Prostate gland (tissue), 2 donors: Measurements from ENCODE around the gene FAM171A2. TPM values are rescaled to one million over a fixed set of nuclear protein-coding genes. Genes with fewer than 3 reads are reported as not detected.

Source experiments
- DNase-seq: peaks from one replicate; pipeline ENCODE4 v3.0.0-alpha.2; 2019; ENCODE audit warnings: low spot score
- H3K27ac ChIP-seq, 2 donors: fragments of 200-600 bp; sonication (generic); 2 replicates each; pipeline ENCODE4 v1.5.1; 2017 to 2019
- H3K27me3 ChIP-seq: fragments of 200-600 bp; sonication (generic); replicated peaks from 2 replicates; pipeline ENCODE4 v1.5.1; 2019; ENCODE audit not compliant: insufficient read depth
- H3K36me3 ChIP-seq, 2 donors: fragments of 200-600 bp; sonication (generic); 1 replicate in 1 of 2; 2 replicates in 1 of 2; pipeline versions ENCODE4 v1.5.1 to v1.8.1; 2017 to 2019
- H3K4me1 ChIP-seq: fragments of 200-600 bp; sonication (generic); replicated peaks from 2 replicates; pipeline ENCODE4 v1.5.1; 2019
- H3K4me3 ChIP-seq, 2 donors: fragments of 200-600 bp; sonication (generic); 2 replicates each; pipeline ENCODE4 v1.5.1; 2017 to 2019
- H3K9me3 ChIP-seq: fragments of 200-600 bp; sonication (generic); 2 replicates; pipeline ENCODE4 v1.5.1; 2017
- POLR2A ChIP-seq: fragments of 450-650 bp; IDR thresholded peaks from one replicate; pipeline ENCODE4 v1.6.1; 2016; ENCODE audit warnings: antibody characterized with exemption, mild to moderate bottlenecking
- POLR2AphosphoS5 ChIP-seq: sonication (generic); formaldehyde crosslinking; IDR thresholded peaks from one replicate; pipeline ENCODE4 v1.6.1; 2017; ENCODE audit warnings: antibody characterized with exemption
- WGBS: methylation state at CpG from one replicate; pipeline ENCODE4 v1.1.5; 2018; 5-methylcytosine and 5-hydroxymethylcytosine counted together
- intact Hi-C: fragments of 100-400 bp; cut with DNase I; formaldehyde crosslinking; loops from one replicate; pipeline ENCODE4 v1.14.2; 2022
- total RNA-seq, 2 donors: library from RNA; depleted of rRNA; stranded (reverse); fragments of >200 nt; gene quantifications; one replicate each; pipeline ENCODE4 v1.1.0, GENCODE V29; 2016
- TF ChIP-seq, protein P1 (sequence below), 4 experiments: fragments of 200-600 bp in 2 of 4; fragments of 450-650 bp in 2 of 4; sonication (generic) in 2 of 4; IDR thresholded peaks; 1 replicate in 3 of 4; 2 replicates in 1 of 4; pipeline ENCODE4 v1.5.1; 2016 to 2019; ENCODE audit warnings: antibody characterized with exemption in 4 of 4, mild to moderate bottlenecking in 2 of 4, moderate library complexity in 2 of 4

The FAM171A2 gene
- total RNA-seq, 2 donors from 2014 or later, result 1.8 to 6.1 TPM

DNA sequence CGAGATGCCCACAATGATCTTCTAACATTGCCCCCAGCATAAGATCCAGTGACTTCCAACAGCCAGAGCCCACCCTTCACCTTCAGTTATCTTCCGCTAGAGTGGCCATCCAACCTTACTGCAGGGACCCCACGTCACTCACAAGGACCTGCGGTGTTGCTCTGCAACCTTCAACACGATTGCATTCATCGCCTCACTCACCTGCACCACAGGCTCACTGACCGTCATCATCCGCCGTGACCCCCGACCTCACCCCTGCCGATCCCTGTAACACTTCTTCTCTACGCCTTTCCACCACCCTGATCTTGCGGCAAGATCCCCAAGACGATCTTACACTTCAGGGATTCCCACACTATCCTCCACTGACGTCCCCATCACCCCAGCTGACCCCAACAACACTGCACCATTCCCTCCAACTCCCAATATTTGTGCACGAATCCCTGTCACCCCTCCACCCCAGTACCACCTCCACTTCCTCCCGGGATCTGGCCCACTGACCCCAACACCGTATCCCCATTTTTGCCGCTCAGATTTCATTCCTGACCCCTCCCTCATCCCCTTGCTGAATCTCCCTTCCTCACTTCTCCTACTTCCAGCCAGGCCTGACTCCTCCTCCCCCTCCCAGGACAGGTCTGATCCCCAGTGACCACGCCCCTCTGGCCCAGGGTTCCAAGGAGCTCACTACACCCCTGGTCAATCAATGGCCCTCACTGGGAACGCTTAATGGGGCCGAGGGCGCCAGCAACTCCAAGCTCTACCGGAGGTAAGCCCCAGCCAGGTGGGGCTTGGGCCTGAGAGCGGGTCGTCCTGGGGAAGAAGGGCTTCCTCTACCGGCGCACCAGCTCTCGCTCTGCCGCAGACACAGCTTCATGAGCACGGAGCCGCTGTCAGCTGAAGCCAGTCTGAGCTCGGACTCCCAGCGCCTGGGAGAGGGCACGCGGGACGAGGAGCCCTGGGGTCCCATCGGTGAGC lies 47.6 kb downstream of the FAM171A2 start:
- no peak for DNase-seq
- Histone ChIP-seq H3K27ac (no peak overlapping the region), H3K9me3 (no peaks in the 10 kb centered on the region), H3K27me3 (no peaks in the 10 kb centered on the region), H3K4me1 (no peaks in the 10 kb centered on the region), H3K36me3 (peaks cover 6 to 17% of the 10 kb centered on the region in 2 donors), H3K4me3 (no peak overlapping the region)
- 7% methylated on average over 38 of the region's 38 CpGs for WGBS
- no peak for TF ChIP-seq POLR2A
- intact Hi-C loops, result no loop called here

DNA sequence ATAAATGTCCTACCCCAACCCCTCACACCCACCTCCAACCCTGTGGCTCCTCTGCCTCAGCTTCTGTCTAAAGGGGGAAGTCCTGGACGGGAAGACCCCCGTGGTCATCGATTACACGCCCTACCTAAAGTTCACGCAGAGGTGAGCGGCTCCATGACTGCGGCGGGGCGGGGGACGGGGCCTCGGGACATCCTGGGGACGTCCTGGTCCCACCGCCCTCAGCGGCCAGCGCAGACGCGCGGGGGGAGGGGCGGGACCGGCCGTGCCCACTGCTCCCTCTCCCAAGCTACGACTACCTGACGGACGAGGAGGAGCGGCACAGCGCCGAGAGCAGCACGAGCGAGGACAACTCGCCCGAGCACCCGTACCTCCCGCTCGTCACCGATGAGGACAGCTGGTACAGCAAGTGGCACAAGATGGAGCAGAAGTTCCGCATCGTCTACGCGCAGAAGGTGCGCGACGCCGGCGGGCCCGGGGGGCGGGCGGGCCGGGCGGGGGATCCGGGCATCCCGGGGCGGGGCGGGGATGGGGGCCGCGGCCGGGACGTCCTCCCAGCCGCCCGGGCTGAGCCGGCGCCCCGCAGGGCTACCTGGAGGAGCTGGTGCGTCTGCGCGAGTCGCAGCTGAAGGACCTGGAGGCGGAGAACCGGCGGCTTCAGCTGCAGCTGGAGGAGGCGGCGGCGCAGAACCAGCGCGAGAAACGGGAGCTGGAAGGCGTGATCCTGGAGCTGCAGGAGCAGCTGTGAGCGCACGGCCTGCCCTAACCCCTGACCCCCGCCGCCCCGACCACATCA lies 48.6 kb downstream of the FAM171A2 start:
- H3K27ac ChIP-seq, result no peak overlapping the region
- no peaks in the 10 kb centered on the region for H3K9me3 ChIP-seq
- H3K4me3 ChIP-seq, result peak overlapping the region; percentile 18 to 27
- H3K27me3 ChIP-seq, result no peaks in the 10 kb centered on the region
- DNase-seq, result no peak
- no peak for TF ChIP-seq POLR2AphosphoS5
- TF ChIP-seq, protein P1, sequence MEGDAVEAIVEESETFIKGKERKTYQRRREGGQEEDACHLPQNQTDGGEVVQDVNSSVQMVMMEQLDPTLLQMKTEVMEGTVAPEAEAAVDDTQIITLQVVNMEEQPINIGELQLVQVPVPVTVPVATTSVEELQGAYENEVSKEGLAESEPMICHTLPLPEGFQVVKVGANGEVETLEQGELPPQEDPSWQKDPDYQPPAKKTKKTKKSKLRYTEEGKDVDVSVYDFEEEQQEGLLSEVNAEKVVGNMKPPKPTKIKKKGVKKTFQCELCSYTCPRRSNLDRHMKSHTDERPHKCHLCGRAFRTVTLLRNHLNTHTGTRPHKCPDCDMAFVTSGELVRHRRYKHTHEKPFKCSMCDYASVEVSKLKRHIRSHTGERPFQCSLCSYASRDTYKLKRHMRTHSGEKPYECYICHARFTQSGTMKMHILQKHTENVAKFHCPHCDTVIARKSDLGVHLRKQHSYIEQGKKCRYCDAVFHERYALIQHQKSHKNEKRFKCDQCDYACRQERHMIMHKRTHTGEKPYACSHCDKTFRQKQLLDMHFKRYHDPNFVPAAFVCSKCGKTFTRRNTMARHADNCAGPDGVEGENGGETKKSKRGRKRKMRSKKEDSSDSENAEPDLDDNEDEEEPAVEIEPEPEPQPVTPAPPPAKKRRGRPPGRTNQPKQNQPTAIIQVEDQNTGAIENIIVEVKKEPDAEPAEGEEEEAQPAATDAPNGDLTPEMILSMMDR (IDR thresholded peaks at IDR 0.05), result no peak
- TF ChIP-seq POLR2A, result no peak
- peaks cover 0 to 7% of the 10 kb centered on the region in 2 donors for H3K36me3 ChIP-seq
- intact Hi-C loops, result no loop called here
- 1% methylated on average over 76 of the region's 81 CpGs for WGBS
- H3K4me1 ChIP-seq, result no peaks in the 10 kb centered on the region

DNA sequence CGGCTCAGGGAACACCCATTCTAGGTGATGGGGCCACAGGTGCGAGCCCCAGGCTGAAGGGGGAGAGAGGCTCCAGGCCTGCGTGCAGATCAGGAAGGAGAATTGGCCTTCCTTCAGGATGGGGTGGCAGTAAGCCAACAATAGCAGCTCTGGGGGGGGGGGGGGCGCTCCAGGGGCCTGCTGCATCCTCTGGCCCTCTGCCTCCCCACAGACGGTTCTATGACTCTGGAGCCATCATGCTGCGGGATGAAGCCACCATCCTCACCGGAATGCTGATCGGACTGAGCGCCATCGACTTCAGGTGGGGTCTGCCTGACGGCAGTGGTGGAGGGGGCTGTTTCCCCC lies 49.2 kb downstream of the FAM171A2 start:
- 32% methylated on average over 10 of the region's 11 CpGs for WGBS
- Histone ChIP-seq H3K36me3 (peaks cover 0 to 2% of the 10 kb centered on the region in 2 donors), H3K27me3 (no peaks in the 10 kb centered on the region), H3K9me3 (no peaks in the 10 kb centered on the region), H3K4me3 (no peak overlapping the region), H3K4me1 (no peaks in the 10 kb centered on the region), H3K27ac (no peak overlapping the region)
- DNase-seq, result no peak
- intact Hi-C loops, result no loop called here
- no peak for TF ChIP-seq POLR2AphosphoS5
- TF ChIP-seq, protein P1 (IDR thresholded peaks at IDR 0.05), result no peak

DNA sequence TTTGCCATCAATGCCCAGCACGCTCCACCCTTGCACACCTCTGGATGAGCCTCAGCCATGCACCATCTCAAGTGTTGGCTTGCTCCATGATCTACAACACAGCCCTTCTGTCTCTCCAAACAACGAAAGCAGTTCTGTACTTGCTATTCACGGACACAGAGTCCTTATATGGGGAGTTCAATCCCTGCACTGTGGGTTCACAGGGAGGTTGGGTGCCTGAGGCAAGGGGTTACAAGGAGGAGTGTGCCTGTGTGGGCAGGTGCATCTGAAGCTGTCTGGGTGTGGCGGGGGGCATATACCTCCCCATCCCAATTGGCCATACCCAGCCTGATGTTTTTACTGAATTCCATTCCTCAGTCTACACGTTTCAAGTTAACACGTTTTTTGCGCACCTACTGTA lies 49.6 kb downstream of the FAM171A2 start:
- H3K27ac ChIP-seq, result no peak overlapping the region
- intact Hi-C loops, result no loop called here
- TF ChIP-seq POLR2A, result no peak
- no peak for TF ChIP-seq POLR2AphosphoS5
- TF ChIP-seq, protein P1 (IDR thresholded peaks at IDR 0.05), result no peak
- no peaks in the 10 kb centered on the region for H3K36me3 ChIP-seq
- H3K4me1 ChIP-seq, result no peaks in the 10 kb centered on the region
- no peaks in the 10 kb centered on the region for H3K9me3 ChIP-seq
- H3K27me3 ChIP-seq, result no peaks in the 10 kb centered on the region
- no peak for DNase-seq
- no peak overlapping the region for H3K4me3 ChIP-seq
- WGBS, result 80% methylated on average over 7 of the region's 7 CpGs

DNA sequence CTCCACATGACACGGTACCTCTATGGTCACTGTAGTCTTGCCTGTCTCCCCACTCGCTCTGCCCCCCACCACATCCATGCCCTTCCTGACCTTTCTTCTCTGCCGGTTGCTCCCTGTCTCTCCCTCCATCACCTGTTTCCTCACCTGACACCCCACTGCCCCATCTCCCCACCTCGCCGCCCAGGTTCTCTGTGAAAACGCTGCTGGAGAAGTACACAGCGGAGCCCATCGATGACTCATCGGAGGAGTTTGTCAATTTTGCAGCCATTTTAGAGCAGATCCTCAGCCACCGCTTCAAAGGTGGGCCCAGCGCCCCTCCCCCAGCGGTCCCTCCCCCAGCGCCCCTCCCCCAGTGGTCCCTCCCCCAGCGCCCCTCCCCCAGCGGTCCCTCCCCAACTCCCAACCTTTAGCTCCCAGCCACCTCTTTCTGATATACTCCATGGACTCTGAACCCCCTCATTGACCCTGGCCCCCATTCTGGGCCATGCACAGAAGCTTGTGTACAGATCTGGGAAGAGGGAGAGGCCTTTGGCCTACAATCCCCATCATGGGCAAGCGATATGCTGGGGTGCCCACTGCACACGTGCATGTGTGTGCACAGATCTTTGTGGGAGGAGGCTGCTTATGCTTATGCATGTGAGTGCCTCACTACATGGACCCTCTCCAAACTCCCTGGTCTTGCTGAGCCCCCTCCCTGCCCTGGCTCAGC lies 51.1 kb downstream of the FAM171A2 start:
- WGBS, result 64% methylated on average over 17 of the region's 17 CpGs
- intact Hi-C loops, result no loop called here

More for the DNA sequence above, 51.1 kb downstream of the FAM171A2 start:
- Histone ChIP-seq H3K4me1 (peaks cover 4% of the 10 kb centered on the region), H3K27me3 (no peaks in the 10 kb centered on the region), H3K9me3 (no peaks in the 10 kb centered on the region), H3K27ac (no peak overlapping the region), H3K4me3 (no peak overlapping the region), H3K36me3 (no peaks in the 10 kb centered on the region)
- no peak for DNase-seq
- TF ChIP-seq POLR2AphosphoS5, result no peak
- TF ChIP-seq, protein P1 (IDR thresholded peaks at IDR 0.05), result no peak
- TF ChIP-seq POLR2A, result no peak
